DMS153 treated with DMSO at 0.1 percent for 48 hours (cell line): ENCODE measurements around the gene DIS3L2.
"Not testable (repeated sequence)": the region's sequence is repeated elsewhere in the genome, so short reads cannot be mapped to it uniquely, and the experiment has no call there.

Experiments used
- DNase-seq: peaks from one replicate; lab custom pipeline; 2025; ENCODE audit not compliant: unreplicated experiment; lab: John Stamatoyannopoulos, UW

Gene DIS3L2

GRCh38 chr2:232006253-232006652 lies 44.7 kb downstream of the DIS3L2 start:
- no peak for DNase-seq

GRCh38 chr2:232008907-232009638 lies 47.6 kb downstream of the DIS3L2 start:
- no peak for DNase-seq

- DNase-seq: no peak
These were observed 48.2 kb downstream of the DIS3L2 start for GRCh38 chr2:232009639-232010274.

GRCh38 chr2:232013701-232014353 lies 52.3 kb downstream of the DIS3L2 start:
- no peak for DNase-seq

- DNase-seq: no peak
These were observed 53.2 kb downstream of the DIS3L2 start for GRCh38 chr2:232014681-232015080.

GRCh38 chr2:232018181-232018580 lies 56.7 kb downstream of the DIS3L2 start:
- no peak for DNase-seq

GRCh38 chr2:232022718-232023117 lies 61.2 kb downstream of the DIS3L2 start:
- DNase-seq: no peak

- no peak for DNase-seq
These were observed 61.9 kb downstream of the DIS3L2 start for GRCh38 chr2:232023426-232023825.

GRCh38 chr2:232024457-232024856 lies 62.9 kb downstream of the DIS3L2 start:
- no peak for DNase-seq

GRCh38 chr2:232026910-232027309 lies 65.4 kb downstream of the DIS3L2 start:
- DNase-seq: no peak

GRCh38 chr2:232027530-232027929 lies 66.0 kb downstream of the DIS3L2 start:
- DNase-seq: no peak

GRCh38 chr2:232028071-232028470 lies 66.6 kb downstream of the DIS3L2 start:
- DNase-seq: no peak

GRCh38 chr2:232028631-232029030 lies 67.1 kb downstream of the DIS3L2 start:
- DNase-seq: no peak

- no peak for DNase-seq
These were observed 67.8 kb downstream of the DIS3L2 start for GRCh38 chr2:232029346-232029745.

- DNase-seq: no peak
These were observed 68.7 kb downstream of the DIS3L2 start for GRCh38 chr2:232030229-232030628.

GRCh38 chr2:232035292-232035691 lies 73.8 kb downstream of the DIS3L2 start:
- not testable (repeated sequence) for DNase-seq

- not testable (repeated sequence) for DNase-seq
These were observed 75.4 kb downstream of the DIS3L2 start for GRCh38 chr2:232036876-232037275.

- DNase-seq: no peak
These were observed 76.9 kb downstream of the DIS3L2 start for GRCh38 chr2:232038251-232038880.

- DNase-seq: no peak
These were observed 77.5 kb downstream of the DIS3L2 start for GRCh38 chr2:232038881-232039485.

- DNase-seq: no peak
These were observed 81.5 kb downstream of the DIS3L2 start for GRCh38 chr2:232042911-232043574.

GRCh38 chr2:232043966-232044365 lies 82.5 kb downstream of the DIS3L2 start:
- DNase-seq: no peak
